ENCODE data around the gene CYB561. TPM values are rescaled to one million over a fixed set of nuclear protein-coding genes. Genes with fewer than 3 reads are reported as not detected.

CYB561 gene
- total RNA-seq, 1 experiment from 2014 or later, result 35.1 TPM

GRCh38 chr17:63445954-63446752 is at the start of gene CYB561 (continued):
- no peak for TF ChIP-seq ZNF532 (CRISPR knock-in tag; IDR thresholded peaks at IDR 0.05; ENCODE audit: borderline replicate concordance)
- no peak for TF ChIP-seq ZSCAN18 (CRISPR knock-in tag; IDR thresholded peaks at IDR 0.05)
- TF ChIP-seq ZNF416 (CRISPR knock-in tag; IDR thresholded peaks at IDR 0.05), result no peak
- TF ChIP-seq E2F4 (CRISPR knock-in tag; IDR thresholded peaks at IDR 0.05; ENCODE audit: borderline replicate concordance, low read depth), result peak; percentile 85
- TF ChIP-seq ATF3 (CRISPR knock-in tag; conservative IDR thresholded peaks at IDR 0.05), result no peak
- peak; percentile 50; the same call in 1 of the 2 replicates for TF ChIP-seq ZNF232 (CRISPR knock-in tag; IDR thresholded peaks at IDR 0.05)
- TF ChIP-seq NR2C2 (CRISPR knock-in tag; IDR thresholded peaks at IDR 0.05), result 0 out of 2 replicates have a peak, but pooled peaks have one; percentile 30
- no peak for TF ChIP-seq ZNF121 (CRISPR knock-in tag; IDR thresholded peaks at IDR 0.05)
- TF ChIP-seq RORB (CRISPR knock-in tag; IDR thresholded peaks at IDR 0.05), result no peak
- peak; percentile 56 for TF ChIP-seq E2F5 (CRISPR knock-in tag; IDR thresholded peaks at IDR 0.05)
- no peak for TF ChIP-seq GRHL2 (CRISPR knock-in tag; IDR thresholded peaks at IDR 0.05; ENCODE audit: insufficient replicate concordance, severe bottlenecking)
- TF ChIP-seq ZNF138 (CRISPR knock-in tag; conservative IDR thresholded peaks at IDR 0.05), result no peak
- peak; percentile 9; the same call in 1 of the 2 replicates for TF ChIP-seq SMAD3 (CRISPR knock-in tag; IDR thresholded peaks at IDR 0.05; ENCODE audit: borderline replicate concordance)
- no peak for TF ChIP-seq NR1H2 (CRISPR knock-in tag; IDR thresholded peaks at IDR 0.05)
- no peak for TF ChIP-seq AFF4 (CRISPR knock-in tag; IDR thresholded peaks at IDR 0.05; ENCODE audit: borderline replicate concordance)
- TF ChIP-seq KAT7 (CRISPR knock-in tag; IDR thresholded peaks at IDR 0.05; ENCODE audit: borderline replicate concordance), result peak; percentile 86; the same call in 1 of the 2 replicates
- TF ChIP-seq FOXP4 (CRISPR knock-in tag; IDR thresholded peaks at IDR 0.05), result peak; percentile 96
- no peak for TF ChIP-seq CREB1 (CRISPR knock-in tag; IDR thresholded peaks at IDR 0.05)
- TF ChIP-seq HMGXB4 (CRISPR knock-in tag; IDR thresholded peaks at IDR 0.05), result peak; percentile 86
- TF ChIP-seq ZBTB21 (CRISPR knock-in tag; IDR thresholded peaks at IDR 0.05; ENCODE audit: borderline replicate concordance), result no peak
- TF ChIP-seq HMGA2 (CRISPR knock-in tag; IDR thresholded peaks at IDR 0.05), result no peak
- TF ChIP-seq ZNF317 (CRISPR knock-in tag; IDR thresholded peaks at IDR 0.05; ENCODE audit: borderline replicate concordance, low read depth), result peak; percentile 68; the same call in 1 of the 2 replicates

Measured in WTC11 (cell line).